ENCODE data around the gene SETD7. TPM values are rescaled to one million over a fixed set of nuclear protein-coding genes. Genes with fewer than 3 reads are reported as not detected.

SETD7 gene
- total RNA-seq, 4 donors from 2014 or later: 19.7 to 31.3 (median 24.8) TPM

DNA sequence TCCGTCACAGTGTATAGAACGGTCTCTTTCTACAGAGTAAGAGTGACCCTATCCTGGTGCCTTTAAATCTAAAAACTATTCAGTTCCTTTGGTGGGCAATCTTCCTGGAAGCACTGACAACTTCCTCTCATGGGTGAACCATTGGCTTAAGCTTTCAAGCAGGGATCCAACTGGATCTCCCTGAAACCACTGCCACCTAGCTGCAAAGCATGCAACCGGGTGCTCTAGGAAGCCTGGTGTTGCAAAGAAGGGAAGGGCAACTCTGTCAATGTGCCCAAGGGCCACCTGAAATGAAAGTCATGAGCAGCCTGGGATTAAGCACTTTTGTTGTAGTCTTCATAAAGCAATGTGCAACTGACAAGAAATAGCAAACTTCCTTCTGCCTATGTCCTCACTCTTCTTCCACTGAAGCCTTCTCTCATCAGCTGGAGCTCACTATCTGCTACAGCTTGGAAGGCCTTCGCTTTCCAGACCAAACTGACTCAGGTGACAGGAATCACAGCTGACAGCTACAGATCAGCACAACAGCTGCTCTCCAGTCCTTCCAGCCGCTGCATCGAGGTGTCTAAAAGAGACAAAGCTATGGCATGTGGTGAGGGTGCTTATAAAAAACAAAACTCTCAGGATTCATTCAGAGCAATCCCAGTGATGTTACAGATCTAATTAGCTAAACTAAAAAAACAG lies 46.1 kb downstream of the SETD7 start:
- in situ Hi-C loops (cut with MboI; ENCODE audit: low pct_ligation_motif_present in 1 of 4, low pct_unique_long_range_greater_than_20kb in 1 of 4, low sequenced_read_pairs in 3 of 4): no loop called here

DNA sequence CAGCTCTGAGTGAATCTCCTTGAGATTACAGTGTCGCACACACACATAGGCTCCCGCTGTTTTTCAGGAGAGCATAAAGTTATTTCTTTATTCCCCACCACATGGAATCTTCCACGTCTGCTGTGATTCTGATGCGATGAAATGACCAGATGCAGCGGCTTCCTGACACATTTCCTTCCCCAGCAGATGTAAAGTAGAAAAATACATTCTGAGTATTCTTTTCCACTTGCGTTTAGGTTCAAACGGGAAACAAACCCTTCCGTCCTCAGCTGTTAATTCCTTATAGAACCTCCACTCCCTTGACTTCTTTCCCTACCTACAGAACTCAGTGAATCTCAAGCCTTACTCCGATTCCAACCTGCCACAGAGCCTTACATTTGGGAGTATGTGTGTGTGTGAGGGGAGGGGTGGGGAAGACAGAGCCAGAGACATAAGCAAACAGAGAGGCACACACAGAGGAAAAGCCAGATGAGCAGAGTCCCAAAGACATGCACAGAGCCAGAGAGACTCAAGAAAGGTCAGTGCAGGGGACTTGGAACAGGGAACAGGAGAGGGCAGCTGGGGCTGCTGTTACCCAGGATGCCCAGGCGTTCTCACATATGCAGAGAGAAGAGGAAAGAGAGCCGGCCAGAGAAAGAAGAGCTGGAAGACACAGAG lies 47.3 kb downstream of the SETD7 start:
- WGBS, 2 donors (ENCODE audit: low coverage in 1 of 2): 92 to 100% methylated on average over 7 to 11 of the region's 11 CpGs
- H3K27me3 ChIP-seq: no peaks in the 10 kb centered on the region
- no peak for DNase-seq
- intact Hi-C loops (cut with DNase I; ENCODE audit: low total_unique reads) (no loop called here), in situ Hi-C loops (cut with MboI; ENCODE audit: low pct_ligation_motif_present in 1 of 4, low pct_unique_long_range_greater_than_20kb in 1 of 4, low sequenced_read_pairs in 3 of 4) (no loop called here)
- H3K9me3 ChIP-seq: no peaks in the 10 kb centered on the region
- TF ChIP-seq EP300 (IDR thresholded peaks at IDR 0.05; ENCODE audit: low read depth) (no peak), CTCF (IDR thresholded peaks at IDR 0.05) (no peak), POLR2AphosphoS5 (IDR thresholded peaks at IDR 0.05) (no peak), POLR2A (IDR thresholded peaks at IDR 0.05) (no peak)
- no peak overlapping the region for H3K4me3 ChIP-seq
- H3K27ac ChIP-seq: no peak overlapping the region
- H3K4me1 ChIP-seq: no peaks in the 10 kb centered on the region
- peaks cover 0 to 8% (median 0%) of the 10 kb centered on the region in 4 donors for H3K36me3 ChIP-seq

More for the DNA sequence above, 46.1 kb downstream of the SETD7 start:
- 87% methylated on average over 6 of the region's 6 CpGs; no CpG with 5 or more reads in 1 of the 2 donors for whole genome bisulfite sequencing, 2 donors (ENCODE audit: low coverage in 1 of 2)
- peaks cover 0 to 8% (median 0%) of the 10 kb centered on the region in 4 donors for H3K36me3 ChIP-seq
- H3K4me1 ChIP-seq: no peaks in the 10 kb centered on the region
- DNase-seq: no peak
- no peak overlapping the region for H3K4me3 ChIP-seq
- no peaks in the 10 kb centered on the region for H3K9me3 ChIP-seq
- TF ChIP-seq EP300 (IDR thresholded peaks at IDR 0.05; ENCODE audit: low read depth) (no peak), CTCF (IDR thresholded peaks at IDR 0.05) (peak in 2 of 5 experiments; percentile 13 to 28)
- no peak overlapping the region for H3K27ac ChIP-seq
- no peaks in the 10 kb centered on the region for H3K27me3 ChIP-seq
- intact Hi-C loops (cut with DNase I; ENCODE audit: low total_unique reads): no loop called here

DNA sequence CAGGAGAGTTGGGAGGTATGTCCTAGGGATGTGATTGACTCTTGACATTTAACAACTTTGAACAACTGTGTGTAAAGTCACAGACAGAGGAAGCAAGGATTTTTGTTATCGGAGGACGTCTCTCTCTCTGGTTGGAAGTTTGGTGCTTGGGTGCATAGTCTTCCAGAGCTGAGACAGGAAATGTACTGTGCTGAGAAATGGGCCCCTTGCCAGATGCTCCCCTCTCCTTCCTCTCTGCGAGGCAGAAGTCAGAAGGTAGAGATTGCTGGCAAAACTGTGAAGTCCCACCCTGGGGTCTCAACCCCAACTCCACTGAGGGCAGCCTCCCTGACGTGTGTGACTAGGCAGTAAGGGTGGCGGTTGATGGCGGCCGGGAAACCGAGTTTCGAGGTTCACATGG lies 49.2 kb downstream of the SETD7 start:
- intact Hi-C loops (cut with DNase I; ENCODE audit: low total_unique reads): no loop called here
- H3K27me3 ChIP-seq: no peaks in the 10 kb centered on the region
- peaks cover 0 to 8% (median 0%) of the 10 kb centered on the region in 4 donors for H3K36me3 ChIP-seq

More for the DNA sequence above, 49.2 kb downstream of the SETD7 start:
- Histone ChIP-seq H3K4me3 (no peak overlapping the region), H3K9me3 (no peaks in the 10 kb centered on the region), H3K4me1 (no peaks in the 10 kb centered on the region), H3K27ac (no peak overlapping the region)
- WGBS, 2 donors (ENCODE audit: low coverage in 1 of 2): 90 to 100% methylated on average over 1 to 9 of the region's 9 CpGs
- no peak for DNase-seq
- TF ChIP-seq CTCF (IDR thresholded peaks at IDR 0.05): no peak
- no peak for TF ChIP-seq POLR2A (IDR thresholded peaks at IDR 0.05)
- no peak for TF ChIP-seq POLR2AphosphoS5 (IDR thresholded peaks at IDR 0.05)
- TF ChIP-seq EP300 (IDR thresholded peaks at IDR 0.05; ENCODE audit: low read depth): no peak
- in situ Hi-C loops (cut with MboI; ENCODE audit: low pct_ligation_motif_present in 1 of 4, low pct_unique_long_range_greater_than_20kb in 1 of 4, low sequenced_read_pairs in 3 of 4): no loop called here
